Mesenchymal stem cell (in vitro differentiated cells and primary cell): Measurements from ENCODE around the gene SKI.

Experiments
- DNase-seq: peaks from one replicate; pipeline ENCODE4 v3.0.0-alpha.2; 2013
- H2AFZ ChIP-seq: one replicate; pipeline ENCODE4 v1.6.1; 2013; ENCODE audit warnings: low read depth, mild to moderate bottlenecking, control low read depth, inconsistent platforms, low read length, moderate library complexity
- H2AK5ac ChIP-seq: 2 replicates; pipeline ENCODE4 v1.6.1; 2013; ENCODE audit warnings: low read length, moderate library complexity, mild to moderate bottlenecking, inconsistent platforms; ENCODE audit not compliant: severe bottlenecking
- H2BK120ac ChIP-seq: one replicate; pipeline ENCODE4 v1.6.1; 2013; ENCODE audit warnings: low read depth, mild to moderate bottlenecking, inconsistent platforms, low read length, moderate library complexity
- H2BK12ac ChIP-seq, 2 experiments: one replicate each; pipeline ENCODE4 v1.6.1; 2013; ENCODE audit warnings: inconsistent platforms in 2 of 2, low read length in 2 of 2, mild to moderate bottlenecking in 2 of 2, moderate library complexity in 2 of 2, control low read depth in 1 of 2
- H2BK15ac ChIP-seq: one replicate; pipeline ENCODE4 v1.6.1; 2013; ENCODE audit warnings: mild to moderate bottlenecking, low read depth, inconsistent platforms; ENCODE audit not compliant: poor library complexity, severe bottlenecking
- H2BK5ac ChIP-seq: 2 replicates; pipeline ENCODE4 v1.6.1; 2013; ENCODE audit warnings: low read depth, mild to moderate bottlenecking, low read length, control low read depth, inconsistent platforms; ENCODE audit not compliant: poor library complexity, severe bottlenecking
- H3K14ac ChIP-seq, 2 experiments: one replicate each; pipeline ENCODE4 v1.6.1; 2013; ENCODE audit warnings: inconsistent platforms in 2 of 2, low read length in 2 of 2, control low read depth in 1 of 2, mild to moderate bottlenecking in 1 of 2, moderate library complexity in 1 of 2
- H3K18ac ChIP-seq, 2 experiments: one replicate each; pipeline ENCODE4 v1.6.1; 2013; ENCODE audit warnings: inconsistent platforms in 2 of 2, low read length in 2 of 2, control low read depth in 1 of 2, low read depth in 1 of 2, mild to moderate bottlenecking in 1 of 2
- H3K23ac ChIP-seq, 2 experiments: one replicate each; pipeline ENCODE4 v1.6.1; 2013; ENCODE audit warnings: inconsistent platforms in 2 of 2, low read length in 2 of 2, mild to moderate bottlenecking in 2 of 2, moderate library complexity in 2 of 2, control low read depth in 1 of 2
- H3K27ac ChIP-seq: 2 replicates; pipeline ENCODE4 v1.5.1; 2013; ENCODE audit warnings: mild to moderate bottlenecking, moderate library complexity, low read length, control low read depth, inconsistent platforms; ENCODE audit not compliant: poor library complexity, severe bottlenecking
- H3K27me3 ChIP-seq, 2 experiments: 2 replicates each; pipeline versions ENCODE4 v1.6.1 to v1.7.0; 2013; ENCODE audit warnings: low read length in 2 of 2, mild to moderate bottlenecking in 2 of 2, moderate library complexity in 2 of 2, control low read depth in 1 of 2, inconsistent platforms in 1 of 2; ENCODE audit not compliant: control insufficient read depth in 1 of 2, insufficient read depth in 1 of 2
- H3K36me3 ChIP-seq, 2 experiments: 2 replicates each; pipeline versions ENCODE4 v1.6.1 to v1.7.0; 2013; ENCODE audit warnings: low read length in 2 of 2, control low read depth in 1 of 2, inconsistent platforms in 1 of 2, low read depth in 1 of 2, mild to moderate bottlenecking in 1 of 2; ENCODE audit not compliant: insufficient read depth in 2 of 2, control insufficient read depth in 1 of 2
- H3K4ac ChIP-seq, 2 experiments: one replicate each; pipeline ENCODE4 v1.6.1; 2013; ENCODE audit warnings: inconsistent platforms in 2 of 2, low read length in 2 of 2, mild to moderate bottlenecking in 2 of 2, moderate library complexity in 2 of 2, control low read depth in 1 of 2, low read depth in 1 of 2
- H3K4me1 ChIP-seq: 2 replicates; pipeline ENCODE4 v1.6.1; 2013; ENCODE audit warnings: low read depth, low read length, control low read depth; ENCODE audit not compliant: control insufficient read depth, insufficient read depth
- H3K4me2 ChIP-seq: 2 replicates; pipeline ENCODE4 v1.6.1; 2013; ENCODE audit warnings: low read length, mild to moderate bottlenecking, inconsistent platforms; ENCODE audit not compliant: poor library complexity, severe bottlenecking
- H3K4me3 ChIP-seq, 2 experiments: 2 replicates each; pipeline versions ENCODE4 v1.5.1 to v1.7.0; 2013; ENCODE audit warnings: low read length in 2 of 2, mild to moderate bottlenecking in 2 of 2, control low read depth in 1 of 2, low read depth in 1 of 2; ENCODE audit not compliant: insufficient read depth in 1 of 2
- H3K79me1 ChIP-seq: replicated peaks from 2 replicates; pipeline ENCODE4 v1.6.1; 2013; ENCODE audit warnings: mild to moderate bottlenecking, control low read depth, low read length, inconsistent platforms; ENCODE audit not compliant: poor library complexity, severe bottlenecking
- H3K9ac ChIP-seq: 2 replicates; pipeline ENCODE4 v1.7.0; 2013; ENCODE audit warnings: mild to moderate bottlenecking, low read length, moderate library complexity
- H3K9me3 ChIP-seq: 2 replicates; pipeline ENCODE4 v1.7.0; 2013; ENCODE audit warnings: mild to moderate bottlenecking, low read length; ENCODE audit not compliant: control insufficient read depth
- H4K8ac ChIP-seq: one replicate; pipeline ENCODE4 v1.6.1; 2013; ENCODE audit warnings: inconsistent platforms, mild to moderate bottlenecking, low read length, moderate library complexity
- H4K91ac ChIP-seq: one replicate; pipeline ENCODE4 v1.6.1; 2013; ENCODE audit warnings: mild to moderate bottlenecking, low read length, inconsistent platforms
- WGBS: methylation state at CpG from one replicate; pipeline ENCODE4 v1.1.7; 2013; ENCODE audit warnings: mixed read lengths; 5-methylcytosine and 5-hydroxymethylcytosine counted together

SKI gene

DNA sequence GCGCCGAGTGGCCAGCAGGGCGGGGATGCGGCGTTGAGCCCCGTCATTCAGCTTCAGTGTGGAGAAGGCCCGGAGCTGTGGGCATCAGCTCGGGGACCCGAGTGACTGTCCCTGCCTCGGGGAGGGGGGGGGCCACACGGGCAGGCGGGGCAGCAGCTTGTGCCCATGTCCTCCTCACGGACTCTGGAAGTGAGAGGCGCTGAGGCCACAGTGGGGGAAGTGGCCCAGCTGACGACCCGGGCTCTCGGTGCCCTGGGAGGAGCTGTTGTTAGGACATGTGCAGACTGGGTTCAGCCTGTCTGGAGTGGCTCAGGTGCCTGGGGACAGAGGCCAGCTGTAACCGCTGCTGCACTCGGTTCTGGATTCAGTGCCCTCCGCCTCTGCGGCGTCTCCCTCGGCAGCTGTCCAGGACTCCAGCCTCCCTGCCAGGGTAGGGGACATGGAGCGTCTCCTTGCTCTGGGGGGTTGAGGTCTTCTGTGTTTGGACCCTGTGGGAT is 71.1 kb downstream of the SKI start:
- Histone ChIP-seq H3K27me3 (no peaks in the 10 kb centered on the region), H2BK120ac (no peak overlapping the region), H3K79me1 (peaks cover 6% of the 10 kb centered on the region), H2BK5ac (no peak overlapping the region), H2BK12ac (no peak overlapping the region), H3K27ac (no peak overlapping the region), H2AK5ac (no peak overlapping the region), H2AFZ (no peak overlapping the region), H4K8ac (no peak overlapping the region), H4K91ac (peak overlapping the region; percentile 41), H3K9me3 (no peaks in the 10 kb centered on the region), H3K4me3 (no peak overlapping the region), H3K14ac (peak overlapping the region in 1 of 2 experiments; percentile 14), H3K4me2 (no peak overlapping the region), H3K18ac (no peak overlapping the region), H3K36me3 (peaks cover 12 to 63% of the 10 kb centered on the region in 2 experiments), H3K4ac (no peak overlapping the region), H2BK15ac (no peak overlapping the region), H3K4me1 (peaks cover 35% of the 10 kb centered on the region), H3K23ac (no peak overlapping the region), H3K9ac (peak overlapping the region; percentile 71)
- DNase-seq = no peak
- 89% methylated on average over 24 of the region's 24 CpGs for WGBS

DNA sequence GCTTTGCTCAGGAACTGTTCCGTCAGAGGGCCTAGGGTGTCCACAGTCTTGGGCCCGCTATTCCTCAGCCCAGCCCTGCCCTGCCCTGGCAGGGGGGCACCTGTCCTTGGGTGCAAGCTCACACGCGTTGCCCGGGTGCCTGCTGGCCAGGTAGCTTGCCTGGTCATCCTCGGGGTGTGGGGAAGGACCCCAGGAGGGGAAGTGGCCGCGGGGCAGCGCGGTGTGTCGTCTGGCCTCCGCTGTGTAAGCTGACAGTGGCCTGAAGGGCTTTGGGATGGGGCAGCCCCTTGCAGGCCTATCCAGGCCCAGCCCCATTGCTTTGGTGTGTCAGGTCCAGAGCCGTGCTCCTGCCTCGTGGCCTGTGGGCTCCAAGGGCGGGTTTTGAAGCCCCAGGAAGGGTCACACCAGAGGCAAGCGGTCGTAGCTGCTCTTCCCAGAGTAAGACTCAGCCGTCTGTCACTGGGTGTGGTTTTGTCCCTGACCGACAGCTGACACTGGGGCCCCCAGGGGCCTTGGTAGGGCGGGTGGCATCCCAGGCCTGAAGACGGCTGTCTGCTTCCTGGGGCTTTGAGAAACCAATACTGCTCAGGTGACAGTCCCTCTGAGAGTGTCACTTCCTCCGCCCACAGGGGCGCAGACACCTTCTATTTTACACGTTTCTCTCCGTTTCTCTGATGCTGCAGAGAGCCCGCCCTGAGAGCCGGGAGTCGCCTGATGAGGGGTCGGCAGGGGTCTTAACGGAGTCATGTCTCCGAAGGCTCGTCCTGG is 72.1 kb downstream of the SKI start:
- H2BK120ac ChIP-seq = no peak overlapping the region
- DNase-seq = no peak
- no peak overlapping the region for H2AK5ac ChIP-seq
- peak overlapping the region in 1 of 2 experiments; percentile 14 for H3K23ac ChIP-seq
- H2AFZ ChIP-seq = no peak overlapping the region
- H2BK5ac ChIP-seq = no peak overlapping the region
- WGBS = 83% methylated on average over 32 of the region's 32 CpGs
- H3K18ac ChIP-seq = no peak overlapping the region
- H2BK15ac ChIP-seq = peak overlapping the region; percentile 40
- peaks cover 15% of the 10 kb centered on the region for H3K79me1 ChIP-seq
- peak overlapping the region in 1 of 2 experiments; percentile 21 for H2BK12ac ChIP-seq
- H3K4ac ChIP-seq = peak overlapping the region in 1 of 2 experiments; percentile 35
- peak overlapping the region; percentile 71 for H3K9ac ChIP-seq
- peak overlapping the region in 1 of 2 experiments; percentile 44 for H3K4me3 ChIP-seq
- H4K8ac ChIP-seq = no peak overlapping the region
- no peak overlapping the region for H3K4me2 ChIP-seq
- no peaks in the 10 kb centered on the region for H3K27me3 ChIP-seq
- peak overlapping the region in 1 of 2 experiments; percentile 23 for H3K14ac ChIP-seq
- peak overlapping the region; percentile 41 for H4K91ac ChIP-seq
- peaks cover 22 to 69% of the 10 kb centered on the region in 2 experiments for H3K36me3 ChIP-seq
- H3K27ac ChIP-seq = no peak overlapping the region
- H3K9me3 ChIP-seq = no peaks in the 10 kb centered on the region
- peaks cover 26% of the 10 kb centered on the region for H3K4me1 ChIP-seq

DNA sequence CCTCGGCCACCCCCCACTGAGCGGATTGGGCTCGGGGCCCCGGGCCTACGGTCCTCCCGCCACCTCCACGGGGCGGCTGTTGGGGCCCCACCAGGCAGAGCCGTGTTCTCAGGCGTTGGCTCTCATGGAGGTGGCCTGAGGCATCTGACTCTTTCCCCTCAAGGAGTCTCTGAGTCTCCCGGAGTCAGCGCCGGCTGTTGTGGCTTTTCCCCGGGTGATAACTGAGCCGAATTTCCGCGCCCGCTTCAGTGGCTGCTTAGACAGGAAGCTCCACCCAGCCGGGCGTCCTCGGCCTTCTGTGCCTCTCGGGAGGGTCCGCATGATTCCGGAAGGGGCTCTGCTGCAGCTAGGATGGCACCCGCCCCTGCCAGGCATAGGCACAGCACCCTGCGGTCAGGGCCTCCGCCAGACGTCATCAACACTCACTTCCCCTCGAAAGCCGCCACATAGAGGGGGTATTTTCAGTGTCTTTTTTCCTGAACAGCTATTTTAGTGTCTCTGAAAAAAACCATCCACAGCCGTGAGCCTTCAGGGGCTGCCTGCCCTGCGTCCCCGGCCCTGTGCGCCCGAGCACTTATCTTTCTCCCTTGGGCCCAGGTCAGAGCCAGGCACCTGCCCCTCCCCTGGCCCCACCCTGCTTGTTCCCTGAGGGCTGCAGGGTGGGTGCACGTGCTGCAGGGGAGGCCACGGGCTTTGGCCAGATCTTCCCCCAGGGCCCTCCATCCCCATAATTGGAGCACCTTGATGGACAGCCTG is 72.9 kb downstream of the SKI start:
- H3K14ac ChIP-seq = no peak overlapping the region
- H2BK15ac ChIP-seq = peak overlapping the region; percentile 40
- no peak overlapping the region for H2AK5ac ChIP-seq
- no peak overlapping the region for H2AFZ ChIP-seq
- no peaks in the 10 kb centered on the region for H3K9me3 ChIP-seq
- no peak overlapping the region for H3K27ac ChIP-seq
- no peak overlapping the region for H2BK5ac ChIP-seq
- peaks cover 22% of the 10 kb centered on the region for H3K4me1 ChIP-seq
- H3K36me3 ChIP-seq = peaks cover 26 to 74% of the 10 kb centered on the region in 2 experiments
- H3K79me1 ChIP-seq = peaks cover 23% of the 10 kb centered on the region
- H3K18ac ChIP-seq = no peak overlapping the region
- H3K4me2 ChIP-seq = no peak overlapping the region
- no peaks in the 10 kb centered on the region for H3K27me3 ChIP-seq
- peak overlapping the region; percentile 50 for H2BK120ac ChIP-seq
- H3K23ac ChIP-seq = no peak overlapping the region
- peak overlapping the region; percentile 71 for H3K9ac ChIP-seq
- WGBS = 91% methylated on average over 37 of the region's 37 CpGs
- no peak overlapping the region for H2BK12ac ChIP-seq
- no peak overlapping the region for H4K8ac ChIP-seq
- DNase-seq = no peak
- H4K91ac ChIP-seq = no peak overlapping the region
- H3K4ac ChIP-seq = no peak overlapping the region
- peak overlapping the region in 1 of 2 experiments; percentile 44 for H3K4me3 ChIP-seq
